Measurements from ENCODE around the gene CCR3.

CCR3 gene

GRCh38 chr3:46221938-46222337, 20.3 kb upstream of the CCR3 start:
- DNase-seq: no peak

- DNase-seq: peak; percentile 70
Measured at GRCh38 chr3:46222435-46223161, 19.7 kb upstream of the CCR3 start.

GRCh38 chr3:46228260-46229242, 13.7 kb upstream of the CCR3 start:
- DNase-seq: peak; percentile 96

- no peak for DNase-seq
Measured at GRCh38 chr3:46231323-46231722, 10.9 kb upstream of the CCR3 start.

GRCh38 chr3:46233194-46233593, 9.1 kb upstream of the CCR3 start:
- no peak for DNase-seq

- DNase-seq: no peak
Measured at GRCh38 chr3:46235425-46235824, 6.8 kb upstream of the CCR3 start.

- DNase-seq: peak; percentile 89
Measured at GRCh38 chr3:46236294-46237054, 5.8 kb upstream of the CCR3 start.

- DNase-seq: no peak
Measured at GRCh38 chr3:46238386-46238785, 3.9 kb upstream of the CCR3 start.

- no peak for DNase-seq
Measured at GRCh38 chr3:46239301-46239938, 2.8 kb upstream of the CCR3 start.

GRCh38 chr3:46239952-46240351, 2.3 kb upstream of the CCR3 start:
- no peak for DNase-seq

GRCh38 chr3:46243560-46243959, 1.3 kb downstream of the CCR3 start:
- DNase-seq: no peak

GRCh38 chr3:46245146-46245545, 2.9 kb downstream of the CCR3 start:
- DNase-seq: no peak

- no peak for DNase-seq
Measured at GRCh38 chr3:46252980-46253379, 10.7 kb downstream of the CCR3 start.

GRCh38 chr3:46258525-46258924, 16.3 kb downstream of the CCR3 start:
- no peak for DNase-seq

GRCh38 chr3:46261926-46262594, 19.8 kb downstream of the CCR3 start:
- DNase-seq: peak; percentile 80

- no peak for DNase-seq
Measured at GRCh38 chr3:46264002-46264401, 21.7 kb downstream of the CCR3 start.

GRCh38 chr3:46266598-46266997, 24.3 kb downstream of the CCR3 start:
- no peak for DNase-seq

- DNase-seq: no peak
Measured at GRCh38 chr3:46269556-46269955, 27.3 kb downstream of the CCR3 start.

GRCh38 chr3:46270474-46270873, 28.2 kb downstream of the CCR3 start:
- DNase-seq: no peak

- no peak for DNase-seq
Measured at GRCh38 chr3:46271209-46271745, 29.0 kb downstream of the CCR3 start.

- DNase-seq: no peak
Measured at GRCh38 chr3:46272028-46272451, 29.8 kb downstream of the CCR3 start.
